Neural progenitor cell (in vitro differentiated cells): Measurements from ENCODE around the gene RAB3GAP2.

Experiments
- EZH2 ChIP-seq: fragments of 200-600 bp; sonication (generic); IDR thresholded peaks from 2 replicates; pipeline ENCODE4 v1.6.1; 2017; ENCODE audit warnings: antibody characterized with exemption, mild to moderate bottlenecking, moderate library complexity
- EZH2phosphoT487 ChIP-seq: fragments of 200-600 bp; sonication (generic); IDR thresholded peaks from 2 replicates; pipeline ENCODE4 v1.6.1; 2017; ENCODE audit warnings: antibody characterized with exemption
- TF ChIP-seq, protein P1 (sequence below): fragments of 200-600 bp; sonication (generic); IDR thresholded peaks from 2 replicates; pipeline ENCODE4 v1.5.1; 2017; ENCODE audit warnings: antibody characterized with exemption, mild to moderate bottlenecking

- TF ChIP-seq, protein P1, sequence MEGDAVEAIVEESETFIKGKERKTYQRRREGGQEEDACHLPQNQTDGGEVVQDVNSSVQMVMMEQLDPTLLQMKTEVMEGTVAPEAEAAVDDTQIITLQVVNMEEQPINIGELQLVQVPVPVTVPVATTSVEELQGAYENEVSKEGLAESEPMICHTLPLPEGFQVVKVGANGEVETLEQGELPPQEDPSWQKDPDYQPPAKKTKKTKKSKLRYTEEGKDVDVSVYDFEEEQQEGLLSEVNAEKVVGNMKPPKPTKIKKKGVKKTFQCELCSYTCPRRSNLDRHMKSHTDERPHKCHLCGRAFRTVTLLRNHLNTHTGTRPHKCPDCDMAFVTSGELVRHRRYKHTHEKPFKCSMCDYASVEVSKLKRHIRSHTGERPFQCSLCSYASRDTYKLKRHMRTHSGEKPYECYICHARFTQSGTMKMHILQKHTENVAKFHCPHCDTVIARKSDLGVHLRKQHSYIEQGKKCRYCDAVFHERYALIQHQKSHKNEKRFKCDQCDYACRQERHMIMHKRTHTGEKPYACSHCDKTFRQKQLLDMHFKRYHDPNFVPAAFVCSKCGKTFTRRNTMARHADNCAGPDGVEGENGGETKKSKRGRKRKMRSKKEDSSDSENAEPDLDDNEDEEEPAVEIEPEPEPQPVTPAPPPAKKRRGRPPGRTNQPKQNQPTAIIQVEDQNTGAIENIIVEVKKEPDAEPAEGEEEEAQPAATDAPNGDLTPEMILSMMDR, result no peak
- TF ChIP-seq EZH2phosphoT487 (no peak), EZH2 (no peak)
Observed at GRCh38 chr1:220239966-220240365, 32.3 kb downstream of the RAB3GAP2 start.
